Measurements from ENCODE around the gene GLT8D2.

The GLT8D2 gene

DNA sequence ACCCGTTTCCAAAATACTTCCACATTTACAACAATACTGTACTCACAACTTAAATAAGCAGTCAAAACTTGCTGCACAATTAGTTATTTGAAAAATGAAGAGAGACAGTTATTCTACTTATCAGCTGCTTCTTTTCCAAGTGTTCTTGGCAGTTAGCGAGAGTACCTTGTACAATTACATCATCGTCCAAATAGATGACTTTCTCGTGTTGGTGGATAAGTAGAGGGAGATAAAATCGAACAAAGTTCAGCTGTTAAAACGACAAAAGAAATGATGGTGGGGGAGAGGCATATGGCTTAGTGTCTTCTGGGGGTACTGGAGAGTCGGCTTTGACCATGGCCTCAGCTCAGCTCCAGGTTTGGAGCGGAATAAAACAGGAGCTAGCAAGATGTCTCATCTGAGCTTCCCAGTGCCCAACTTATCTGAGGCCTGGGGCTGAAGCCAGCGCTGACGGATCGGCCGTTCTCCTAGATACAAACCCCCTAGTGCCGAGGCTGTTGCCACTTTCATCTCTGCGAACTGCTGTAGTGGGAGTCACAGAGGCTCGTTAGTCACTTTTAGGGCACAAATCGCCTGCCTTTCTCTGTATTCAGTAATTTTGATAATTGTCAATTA, 52.6 kb downstream of the GLT8D2 start:
- no peak overlapping the region for H3K27ac Mint-ChIP-seq
- ATAC-seq, result no peak
- H3K4me1 Mint-ChIP-seq, result no peaks in the 10 kb centered on the region
- H3K9me3 Mint-ChIP-seq, result no peaks in the 10 kb centered on the region
- no peak overlapping the region for H3K4me3 Mint-ChIP-seq
- peaks cover 18% of the 10 kb centered on the region for H3K27me3 Mint-ChIP-seq
- no peaks in the 10 kb centered on the region for H3K36me3 Mint-ChIP-seq

GRCh38 chr12:103996595-103996994, 53.4 kb downstream of the GLT8D2 start:
- H3K27me3 Mint-ChIP-seq, result peaks cover 15% of the 10 kb centered on the region
- H3K4me1 Mint-ChIP-seq, result no peaks in the 10 kb centered on the region
- ATAC-seq, result no peak
- no peak overlapping the region for H3K27ac Mint-ChIP-seq
- no peaks in the 10 kb centered on the region for H3K9me3 Mint-ChIP-seq
- H3K4me3 Mint-ChIP-seq, result no peak overlapping the region
- no peaks in the 10 kb centered on the region for H3K36me3 Mint-ChIP-seq

DNA sequence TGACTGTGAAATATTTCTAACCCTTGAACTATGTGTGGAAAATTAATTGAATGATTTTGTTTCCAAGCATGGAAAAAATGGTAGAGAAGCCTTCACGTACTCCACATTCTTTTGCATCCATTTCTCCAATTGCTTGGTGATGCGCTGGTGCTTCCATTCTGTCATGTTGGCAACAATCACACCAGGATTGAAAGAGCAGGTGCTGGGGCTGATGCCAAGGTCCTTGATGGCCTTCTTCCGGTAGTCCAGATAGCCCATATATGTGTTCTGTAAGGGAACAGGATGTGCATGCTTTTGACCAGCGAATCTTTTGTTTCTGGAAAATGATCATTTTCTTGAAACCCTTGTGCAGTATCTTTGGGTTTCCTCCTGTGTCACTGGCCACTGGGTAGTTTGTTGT, 55.8 kb downstream of the GLT8D2 start:
- ATAC-seq, result no peak
- Mint-ChIP-seq H3K27me3 (peaks cover 5% of the 10 kb centered on the region), H3K4me3 (no peak overlapping the region), H3K4me1 (no peaks in the 10 kb centered on the region), H3K27ac (no peak overlapping the region), H3K9me3 (no peaks in the 10 kb centered on the region), H3K36me3 (no peaks in the 10 kb centered on the region)

- no peak for ATAC-seq
- H3K27ac Mint-ChIP-seq, result no peak overlapping the region
- no peak overlapping the region for H3K4me3 Mint-ChIP-seq
- no peaks in the 10 kb centered on the region for H3K9me3 Mint-ChIP-seq
- peaks cover 20% of the 10 kb centered on the region for H3K36me3 Mint-ChIP-seq
- H3K27me3 Mint-ChIP-seq, result no peaks in the 10 kb centered on the region
- H3K4me1 Mint-ChIP-seq, result no peaks in the 10 kb centered on the region
These were observed 63.2 kb downstream of the GLT8D2 start for GRCh38 chr12:103986829-103987228.

DNA sequence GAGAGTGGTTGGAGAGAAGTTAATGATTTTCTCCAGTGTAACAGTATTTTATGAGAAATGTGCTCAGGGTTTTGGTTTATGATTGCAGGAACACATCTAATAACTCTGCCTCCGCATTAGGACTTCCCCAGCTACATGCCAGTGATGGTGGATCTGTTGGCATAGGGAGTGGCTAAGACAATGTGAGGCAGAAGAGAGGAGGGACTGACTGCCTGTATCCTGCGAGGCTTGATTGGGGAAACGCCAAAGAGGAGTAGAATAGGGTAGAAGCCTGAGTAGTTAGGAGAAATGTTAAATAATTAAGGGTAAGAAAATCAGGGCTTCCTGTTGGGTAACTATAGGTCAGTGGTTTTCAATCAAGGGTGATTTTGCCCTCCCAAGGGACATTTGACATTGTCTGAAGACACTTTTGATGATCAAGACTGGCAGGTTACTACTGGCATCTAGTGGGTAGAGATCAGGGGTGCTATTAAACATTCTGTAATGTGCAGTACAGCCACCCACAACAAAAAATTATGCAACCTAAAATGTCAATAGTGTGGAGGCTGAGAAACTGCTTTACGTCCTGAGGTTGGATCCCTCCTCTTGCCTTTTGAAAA, 71.5 kb downstream of the GLT8D2 start:
- H3K36me3 Mint-ChIP-seq, result peaks cover 44% of the 10 kb centered on the region

GRCh38 chr12:103975368-103975767, 74.6 kb downstream of the GLT8D2 start:
- H3K4me3 Mint-ChIP-seq, result no peak overlapping the region
- H3K9me3 Mint-ChIP-seq, result no peaks in the 10 kb centered on the region
- H3K36me3 Mint-ChIP-seq, result peaks cover 38% of the 10 kb centered on the region
- H3K27ac Mint-ChIP-seq, result no peak overlapping the region
- ATAC-seq, result no peak
- H3K27me3 Mint-ChIP-seq, result no peaks in the 10 kb centered on the region
- H3K4me1 Mint-ChIP-seq, result peaks cover 38% of the 10 kb centered on the region

More for the DNA sequence above, 71.5 kb downstream of the GLT8D2 start:
- no peak overlapping the region for H3K4me3 Mint-ChIP-seq
- H3K4me1 Mint-ChIP-seq, result peaks cover 26% of the 10 kb centered on the region
- H3K27me3 Mint-ChIP-seq, result no peaks in the 10 kb centered on the region
- H3K9me3 Mint-ChIP-seq, result no peaks in the 10 kb centered on the region
- H3K27ac Mint-ChIP-seq, result no peak overlapping the region
- ATAC-seq, result peak; percentile 82

- Mint-ChIP-seq H3K27ac (no peak overlapping the region), H3K4me1 (peaks cover 45% of the 10 kb centered on the region), H3K36me3 (peaks cover 32% of the 10 kb centered on the region)
These were observed 76.1 kb downstream of the GLT8D2 start for GRCh38 chr12:103973909-103974308.

DNA sequence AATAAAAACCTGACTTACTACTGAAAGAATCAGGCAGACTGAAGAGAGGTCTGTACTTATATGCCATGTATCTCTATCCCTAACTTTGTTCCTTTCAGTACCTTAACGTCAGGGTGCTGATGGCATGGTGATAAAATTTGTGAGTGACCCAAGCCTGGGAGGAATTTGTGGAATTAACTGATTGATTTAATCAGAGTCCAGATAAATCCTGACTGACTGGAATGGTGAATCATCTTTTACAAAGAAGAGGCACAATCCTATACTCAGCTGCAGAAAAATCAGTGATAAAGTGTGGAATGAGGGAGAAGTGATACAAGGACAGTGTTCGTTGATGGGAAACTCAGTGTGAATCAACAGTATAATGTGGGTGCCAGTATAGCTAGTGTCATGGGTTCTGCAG, 80.6 kb downstream of the GLT8D2 start:
- peaks cover 20% of the 10 kb centered on the region for H3K36me3 Mint-ChIP-seq
- H3K4me3 Mint-ChIP-seq, result no peak overlapping the region

More at GRCh38 chr12:103973909-103974308, 76.1 kb downstream of the GLT8D2 start:
- Mint-ChIP-seq H3K4me3 (no peak overlapping the region), H3K9me3 (no peaks in the 10 kb centered on the region), H3K27me3 (no peaks in the 10 kb centered on the region)
- no peak for ATAC-seq

GRCh38 chr12:103966736-103967135, 83.3 kb downstream of the GLT8D2 start:
- Mint-ChIP-seq H3K4me1 (peaks cover 46% of the 10 kb centered on the region), H3K9me3 (no peaks in the 10 kb centered on the region)

More for the DNA sequence above, 80.6 kb downstream of the GLT8D2 start:
- no peaks in the 10 kb centered on the region for H3K9me3 Mint-ChIP-seq
- ATAC-seq, result no peak
- H3K27ac Mint-ChIP-seq, result no peak overlapping the region
- peaks cover 54% of the 10 kb centered on the region for H3K4me1 Mint-ChIP-seq
- H3K27me3 Mint-ChIP-seq, result no peaks in the 10 kb centered on the region

GRCh38 chr12:103965590-103966504, 84.1 kb downstream of the GLT8D2 start, which contains the start of gene TDG:
Gene TDG, plus strand, starts transcription at chr12:103965872. Its CDS starts 166 bp downstream, at chr12:103966038.
- peak; percentile 99 for ATAC-seq
- H3K9me3 Mint-ChIP-seq, result no peaks in the 10 kb centered on the region
- H3K36me3 Mint-ChIP-seq, result peaks cover 14% of the 10 kb centered on the region
- H3K27ac Mint-ChIP-seq, result peak within 1 kb of the TSS; percentile 97
- H3K4me3 Mint-ChIP-seq, result peak within 1 kb of the TSS; percentile 97
- H3K27me3 Mint-ChIP-seq, result no peaks in the 10 kb centered on the region
- peaks cover 40% of the 10 kb centered on the region for H3K4me1 Mint-ChIP-seq

More at GRCh38 chr12:103966736-103967135, 83.3 kb downstream of the GLT8D2 start:
- ATAC-seq, result no peak
- Mint-ChIP-seq H3K27me3 (no peaks in the 10 kb centered on the region), H3K4me3 (peak overlapping the region; percentile 97), H3K36me3 (peaks cover 14% of the 10 kb centered on the region), H3K27ac (peak overlapping the region; percentile 97)

DNA sequence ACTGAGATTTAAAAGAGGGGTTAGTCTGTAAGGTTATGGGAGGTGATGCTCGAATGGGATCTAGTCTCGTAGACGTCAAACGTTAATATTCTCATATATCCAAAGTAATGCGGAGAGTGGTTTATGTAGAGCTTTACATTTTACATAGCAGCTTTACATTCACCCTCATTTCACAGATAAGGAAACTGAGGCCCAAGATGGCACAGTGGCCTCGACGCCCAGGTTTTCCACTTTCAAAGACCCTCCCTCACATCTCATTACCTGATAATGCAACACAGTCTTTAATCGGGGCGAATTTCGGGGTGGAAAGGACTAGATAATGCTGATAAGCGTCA, 84.8 kb downstream of the GLT8D2 start:
- H3K4me1 Mint-ChIP-seq, result peaks cover 40% of the 10 kb centered on the region
- H3K36me3 Mint-ChIP-seq, result peaks cover 14% of the 10 kb centered on the region
- peak overlapping the region; percentile 97 for H3K27ac Mint-ChIP-seq
- no peaks in the 10 kb centered on the region for H3K27me3 Mint-ChIP-seq
- peak overlapping the region; percentile 97 for H3K4me3 Mint-ChIP-seq
- H3K9me3 Mint-ChIP-seq, result no peaks in the 10 kb centered on the region
- no peak for ATAC-seq

- Mint-ChIP-seq H3K4me3 (peak overlapping the region; percentile 97), H3K4me1 (peaks cover 39% of the 10 kb centered on the region), H3K27me3 (no peaks in the 10 kb centered on the region), H3K27ac (peak overlapping the region; percentile 97), H3K36me3 (peaks cover 14% of the 10 kb centered on the region), H3K9me3 (no peaks in the 10 kb centered on the region)
- ATAC-seq, result no peak
These were observed 85.2 kb downstream of the GLT8D2 start for GRCh38 chr12:103964805-103965204.

GRCh38 chr12:103962493-103962892, 87.5 kb downstream of the GLT8D2 start:
- H3K27ac Mint-ChIP-seq, result no peak overlapping the region
- ATAC-seq, result no peak
- peaks cover 23% of the 10 kb centered on the region for H3K4me1 Mint-ChIP-seq
- H3K36me3 Mint-ChIP-seq, result no peaks in the 10 kb centered on the region
- H3K4me3 Mint-ChIP-seq, result no peak overlapping the region
- H3K27me3 Mint-ChIP-seq, result no peaks in the 10 kb centered on the region
- H3K9me3 Mint-ChIP-seq, result no peaks in the 10 kb centered on the region

GRCh38 chr12:103960616-103961227, 89.3 kb downstream of the GLT8D2 start:
- Mint-ChIP-seq H3K9me3 (no peaks in the 10 kb centered on the region), H3K36me3 (no peaks in the 10 kb centered on the region), H3K27me3 (no peaks in the 10 kb centered on the region), H3K4me1 (peaks cover 25% of the 10 kb centered on the region), H3K4me3 (no peak overlapping the region), H3K27ac (no peak overlapping the region)
- no peak for ATAC-seq

- no peaks in the 10 kb centered on the region for H3K9me3 Mint-ChIP-seq
- H3K27ac Mint-ChIP-seq, result no peak overlapping the region
- peaks cover 11% of the 10 kb centered on the region for H3K36me3 Mint-ChIP-seq
- ATAC-seq, result no peak
- peaks cover 29% of the 10 kb centered on the region for H3K4me1 Mint-ChIP-seq
- no peak overlapping the region for H3K4me3 Mint-ChIP-seq
- H3K27me3 Mint-ChIP-seq, result no peaks in the 10 kb centered on the region
These were observed 91.4 kb downstream of the GLT8D2 start for GRCh38 chr12:103958621-103959020.
